ENCODE results near the gene ADGRG2. TPM values are rescaled to one million over a fixed set of nuclear protein-coding genes. Genes with fewer than 3 reads are reported as not detected.

Gene ADGRG2
- polyA plus RNA-seq, 1 donor from 2014 or later: 0.05 TPM

DNA sequence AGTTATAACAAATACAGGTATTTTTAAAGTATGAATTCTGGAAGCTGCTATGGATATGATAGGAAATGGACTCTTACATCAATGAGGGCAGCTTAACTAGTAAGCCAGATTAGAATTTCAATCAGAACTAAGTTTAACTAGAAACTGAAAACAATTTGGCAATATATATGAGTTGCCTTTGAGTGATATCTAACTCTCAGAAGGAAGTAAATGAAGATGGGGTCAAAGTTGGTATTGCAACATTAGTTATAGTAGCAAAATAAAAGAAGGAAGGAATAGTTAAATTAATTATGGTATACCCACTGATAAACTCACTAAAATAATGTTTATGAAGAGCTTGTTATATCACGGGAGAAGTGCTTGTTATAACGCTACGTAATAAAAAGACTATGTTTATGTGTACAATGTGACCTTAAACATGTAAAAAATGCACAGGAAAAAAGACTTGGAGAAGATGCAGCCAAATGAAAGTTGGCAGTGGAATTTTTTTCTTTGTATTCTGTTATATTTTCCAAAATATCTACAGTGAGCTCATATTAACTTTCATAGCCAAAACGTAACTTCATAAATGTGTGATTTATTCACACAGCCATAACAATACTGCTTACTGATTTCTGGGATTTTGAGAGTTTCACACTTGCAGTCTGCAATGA is 172.9 kb downstream of the ADGRG2 start:
- H2AFZ ChIP-seq (ENCODE audit: low read depth, low read length): no peak overlapping the region
- H3K4me2 ChIP-seq (ENCODE audit: low read length): no peak overlapping the region
- H3K36me3 ChIP-seq (ENCODE audit: insufficient read depth, low read length): no peaks in the 10 kb centered on the region
- H3K9me3 ChIP-seq (ENCODE audit: low read length): no peaks in the 10 kb centered on the region
- no peaks in the 10 kb centered on the region for H4K20me1 ChIP-seq (ENCODE audit: insufficient read depth)
- no peak overlapping the region for H3K4me3 ChIP-seq (ENCODE audit: low read length)
- H3F3A ChIP-seq (ENCODE audit: insufficient read depth, low read length, poor library complexity, severe bottlenecking): no peaks in the 10 kb centered on the region
- H3K9me2 ChIP-seq (ENCODE audit: insufficient read depth, low read length): no peaks in the 10 kb centered on the region
- TF ChIP-seq TAF1 (IDR thresholded peaks at IDR 0.05; ENCODE audit: low read depth) (no peak), POLR2AphosphoS5 (IDR thresholded peaks at IDR 0.05) (no peak), EZH2 (IDR thresholded peaks at IDR 0.05; ENCODE audit: borderline replicate concordance, insufficient read depth, low read length, poor library complexity, severe bottlenecking) (no peak), RAD21 (conservative IDR thresholded peaks at IDR 0.05) (no peak), EP300 (conservative IDR thresholded peaks at IDR 0.05; ENCODE audit: poor library complexity, severe bottlenecking) (no peak), MXI1 (conservative IDR thresholded peaks at IDR 0.05; ENCODE audit: poor library complexity, severe bottlenecking) (no peak), SMC3 (conservative IDR thresholded peaks at IDR 0.05; ENCODE audit: poor library complexity) (no peak)
- TF ChIP-seq, protein P1, sequence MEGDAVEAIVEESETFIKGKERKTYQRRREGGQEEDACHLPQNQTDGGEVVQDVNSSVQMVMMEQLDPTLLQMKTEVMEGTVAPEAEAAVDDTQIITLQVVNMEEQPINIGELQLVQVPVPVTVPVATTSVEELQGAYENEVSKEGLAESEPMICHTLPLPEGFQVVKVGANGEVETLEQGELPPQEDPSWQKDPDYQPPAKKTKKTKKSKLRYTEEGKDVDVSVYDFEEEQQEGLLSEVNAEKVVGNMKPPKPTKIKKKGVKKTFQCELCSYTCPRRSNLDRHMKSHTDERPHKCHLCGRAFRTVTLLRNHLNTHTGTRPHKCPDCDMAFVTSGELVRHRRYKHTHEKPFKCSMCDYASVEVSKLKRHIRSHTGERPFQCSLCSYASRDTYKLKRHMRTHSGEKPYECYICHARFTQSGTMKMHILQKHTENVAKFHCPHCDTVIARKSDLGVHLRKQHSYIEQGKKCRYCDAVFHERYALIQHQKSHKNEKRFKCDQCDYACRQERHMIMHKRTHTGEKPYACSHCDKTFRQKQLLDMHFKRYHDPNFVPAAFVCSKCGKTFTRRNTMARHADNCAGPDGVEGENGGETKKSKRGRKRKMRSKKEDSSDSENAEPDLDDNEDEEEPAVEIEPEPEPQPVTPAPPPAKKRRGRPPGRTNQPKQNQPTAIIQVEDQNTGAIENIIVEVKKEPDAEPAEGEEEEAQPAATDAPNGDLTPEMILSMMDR (IDR thresholded peaks at IDR 0.05; ENCODE audit: poor library complexity, severe bottlenecking): no peak
- TF ChIP-seq, protein P2, sequence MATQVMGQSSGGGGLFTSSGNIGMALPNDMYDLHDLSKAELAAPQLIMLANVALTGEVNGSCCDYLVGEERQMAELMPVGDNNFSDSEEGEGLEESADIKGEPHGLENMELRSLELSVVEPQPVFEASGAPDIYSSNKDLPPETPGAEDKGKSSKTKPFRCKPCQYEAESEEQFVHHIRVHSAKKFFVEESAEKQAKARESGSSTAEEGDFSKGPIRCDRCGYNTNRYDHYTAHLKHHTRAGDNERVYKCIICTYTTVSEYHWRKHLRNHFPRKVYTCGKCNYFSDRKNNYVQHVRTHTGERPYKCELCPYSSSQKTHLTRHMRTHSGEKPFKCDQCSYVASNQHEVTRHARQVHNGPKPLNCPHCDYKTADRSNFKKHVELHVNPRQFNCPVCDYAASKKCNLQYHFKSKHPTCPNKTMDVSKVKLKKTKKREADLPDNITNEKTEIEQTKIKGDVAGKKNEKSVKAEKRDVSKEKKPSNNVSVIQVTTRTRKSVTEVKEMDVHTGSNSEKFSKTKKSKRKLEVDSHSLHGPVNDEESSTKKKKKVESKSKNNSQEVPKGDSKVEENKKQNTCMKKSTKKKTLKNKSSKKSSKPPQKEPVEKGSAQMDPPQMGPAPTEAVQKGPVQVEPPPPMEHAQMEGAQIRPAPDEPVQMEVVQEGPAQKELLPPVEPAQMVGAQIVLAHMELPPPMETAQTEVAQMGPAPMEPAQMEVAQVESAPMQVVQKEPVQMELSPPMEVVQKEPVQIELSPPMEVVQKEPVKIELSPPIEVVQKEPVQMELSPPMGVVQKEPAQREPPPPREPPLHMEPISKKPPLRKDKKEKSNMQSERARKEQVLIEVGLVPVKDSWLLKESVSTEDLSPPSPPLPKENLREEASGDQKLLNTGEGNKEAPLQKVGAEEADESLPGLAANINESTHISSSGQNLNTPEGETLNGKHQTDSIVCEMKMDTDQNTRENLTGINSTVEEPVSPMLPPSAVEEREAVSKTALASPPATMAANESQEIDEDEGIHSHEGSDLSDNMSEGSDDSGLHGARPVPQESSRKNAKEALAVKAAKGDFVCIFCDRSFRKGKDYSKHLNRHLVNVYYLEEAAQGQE (IDR thresholded peaks at IDR 0.05; ENCODE audit: borderline replicate concordance): no peak
- no peak overlapping the region for H3K9ac ChIP-seq (ENCODE audit: low read length)
- no peak overlapping the region for H3K27ac ChIP-seq (ENCODE audit: low read length)
- H3K27me3 ChIP-seq (ENCODE audit: insufficient read depth, low read depth, low read length): no peaks in the 10 kb centered on the region
- H3K79me2 ChIP-seq (replicated peaks; ENCODE audit: insufficient read depth, low read length): no peaks in the 10 kb centered on the region

DNA sequence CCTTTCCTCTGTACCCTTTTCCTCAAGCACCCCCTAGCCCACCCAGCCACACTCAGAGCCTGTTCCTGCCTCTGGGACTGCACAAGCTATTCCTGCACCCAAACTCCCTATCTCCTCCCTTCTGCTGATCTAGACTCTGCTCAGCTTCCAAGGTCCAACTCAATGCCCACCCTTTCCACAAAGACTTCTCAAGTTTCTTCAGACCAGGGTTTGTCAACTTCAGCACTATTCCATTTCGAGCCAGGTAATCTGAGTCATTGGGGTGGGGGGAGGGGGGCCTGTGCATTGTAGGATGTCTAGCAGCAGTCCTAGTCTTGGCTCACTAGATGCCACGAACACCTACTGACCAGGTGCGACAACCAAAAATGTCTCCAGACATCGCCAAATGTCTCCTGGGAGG is 175.7 kb downstream of the ADGRG2 start:
- no peak overlapping the region for H3K4me3 ChIP-seq (ENCODE audit: low read length)
- no peaks in the 10 kb centered on the region for H3K79me2 ChIP-seq (replicated peaks; ENCODE audit: insufficient read depth, low read length)
- no peaks in the 10 kb centered on the region for H3F3A ChIP-seq (ENCODE audit: insufficient read depth, low read length, poor library complexity, severe bottlenecking)
- no peaks in the 10 kb centered on the region for H3K9me2 ChIP-seq (ENCODE audit: insufficient read depth, low read length)
- H3K4me2 ChIP-seq (ENCODE audit: low read length): no peak overlapping the region
- no peak overlapping the region for H3K9ac ChIP-seq (ENCODE audit: low read length)
- H3K27me3 ChIP-seq (ENCODE audit: insufficient read depth, low read depth, low read length): no peaks in the 10 kb centered on the region
- no peak overlapping the region for H3K27ac ChIP-seq (ENCODE audit: low read length)
- H3K36me3 ChIP-seq (ENCODE audit: insufficient read depth, low read length): no peaks in the 10 kb centered on the region
- H3K9me3 ChIP-seq (ENCODE audit: low read length): no peaks in the 10 kb centered on the region
- H4K20me1 ChIP-seq (ENCODE audit: insufficient read depth): no peaks in the 10 kb centered on the region
- H2AFZ ChIP-seq (ENCODE audit: low read depth, low read length): no peak overlapping the region
- TF ChIP-seq EP300 (conservative IDR thresholded peaks at IDR 0.05; ENCODE audit: poor library complexity, severe bottlenecking) (no peak), TAF1 (IDR thresholded peaks at IDR 0.05; ENCODE audit: low read depth) (no peak), POLR2AphosphoS5 (IDR thresholded peaks at IDR 0.05) (no peak), EZH2 (IDR thresholded peaks at IDR 0.05; ENCODE audit: borderline replicate concordance, insufficient read depth, low read length, poor library complexity, severe bottlenecking) (no peak)
